Keratinocyte (primary cell): ENCODE data around the gene KIAA0825. TPM values are rescaled to one million over a fixed set of nuclear protein-coding genes. Genes with fewer than 3 reads are reported as not detected.

ENCODE experiments used
- DNase-seq: peaks from one replicate; pipeline ENCODE4 v3.0.0-alpha.2; 2011; ENCODE audit warnings: low read depth, missing footprints, low spot score
- FAIRE-seq: peaks from 2 replicates; lab custom pipeline; 2011; peaks lifted over from hg19 to GRCh38; lab: Jason Lieb, UNC
- H2AFZ ChIP-seq: 2 replicates; pipeline ENCODE4 v1.6.0; 2012; ENCODE audit warnings: low read length, control low read depth, inconsistent platforms; ENCODE audit not compliant: control insufficient read depth
- H3K27ac ChIP-seq: 2 replicates; pipeline ENCODE4 v1.5.1; 2011; ENCODE audit warnings: low read length; ENCODE audit not compliant: control insufficient read depth, insufficient read depth
- H3K27me3 ChIP-seq: 3 replicates; pipeline ENCODE4 v1.6.0; 2011; ENCODE audit warnings: low read length; ENCODE audit not compliant: control insufficient read depth, insufficient read depth; ENCODE audit errors: extremely low read depth
- H3K36me3 ChIP-seq, 2 experiments: 2 replicates in 1 of 2; 3 replicates in 1 of 2; pipeline ENCODE4 v1.5.1; 2011; ENCODE audit warnings: low read length in 2 of 2, mild to moderate bottlenecking in 1 of 2; ENCODE audit not compliant: control insufficient read depth in 2 of 2, insufficient read depth in 2 of 2; ENCODE audit errors: extremely low read depth in 1 of 2
- H3K4me1 ChIP-seq: 3 replicates; pipeline ENCODE4 v1.5.1; 2011; ENCODE audit warnings: low read length; ENCODE audit not compliant: control insufficient read depth, insufficient read depth; ENCODE audit errors: extremely low read depth
- H3K4me2 ChIP-seq: 3 replicates; pipeline ENCODE4 v1.6.0; 2011; ENCODE audit warnings: low read depth, low read length; ENCODE audit not compliant: control insufficient read depth, insufficient read depth; ENCODE audit errors: extremely low read depth
- H3K4me3 ChIP-seq, 3 experiments: fragments of 200-600 bp in 1 of 3; sonication (generic) in 1 of 3; 2 replicates in 2 of 3; 3 replicates in 1 of 3; pipeline ENCODE4 v1.5.1; 2011 to 2016; ENCODE audit warnings: low read length in 3 of 3, mild to moderate bottlenecking in 3 of 3, control low read depth in 2 of 3, inconsistent platforms in 1 of 3, low read depth in 1 of 3, mixed read lengths in 1 of 3, mixed run types in 1 of 3, moderate library complexity in 1 of 3; ENCODE audit not compliant: control insufficient read depth in 2 of 3, insufficient read depth in 2 of 3; ENCODE audit errors: extremely low read depth in 1 of 3
- H3K79me2 ChIP-seq: 2 replicates; pipeline ENCODE4 v1.6.0; 2012; ENCODE audit warnings: low read length; ENCODE audit not compliant: control insufficient read depth, insufficient read depth
- H3K9ac ChIP-seq: 3 replicates; pipeline ENCODE4 v1.6.0; 2011; ENCODE audit warnings: low read length; ENCODE audit not compliant: control insufficient read depth, insufficient read depth; ENCODE audit errors: extremely low read depth
- H3K9me1 ChIP-seq: 3 replicates; pipeline ENCODE4 v1.6.0; 2011; ENCODE audit warnings: low read length; ENCODE audit not compliant: control insufficient read depth, insufficient read depth; ENCODE audit errors: extremely low read depth
- H3K9me3 ChIP-seq: 2 replicates; pipeline ENCODE4 v1.5.1; 2012; ENCODE audit warnings: low read depth, low read length; ENCODE audit not compliant: control insufficient read depth
- H4K20me1 ChIP-seq: 3 replicates; pipeline ENCODE4 v1.6.0; 2011; ENCODE audit warnings: low read length; ENCODE audit not compliant: control insufficient read depth, insufficient read depth; ENCODE audit errors: extremely low read depth
- EZH2 ChIP-seq: IDR thresholded peaks from one replicate; pipeline ENCODE4 v1.6.1; 2012; ENCODE audit warnings: inconsistent platforms, mild to moderate bottlenecking, low read length, moderate library complexity
- dilution Hi-C: fragments of 300-500 bp; cut with MboI; formaldehyde crosslinking; loops from one replicate; pipeline ENCODE4 v1.7.0; 2020; ENCODE audit warnings: low sequenced_read_pairs; ENCODE audit not compliant: extremely low pct_ligation_motif_present
- polyA plus RNA-seq, 5 experiments: library from polyadenylated mRNA; depleted of rRNA in 3 of 5; stranded (reverse) in 3 of 5; stranded (forward) in 1 of 5; unstranded in 1 of 5; fragments of >200 nt; gene quantifications; 1 replicate in 1 of 5; 2 replicates in 3 of 5; 3 replicates in 1 of 5; pipeline versions ENCODE4 v1.2.1 to v1.2.3, GENCODE V29; 2011 to 2012; ENCODE audit warnings: missing spikeins in 2 of 5, low read depth in 1 of 5, low replicate concordance in 1 of 5
- TF ChIP-seq, protein P1 (sequence below), 3 experiments: IDR thresholded peaks in 1 of 3; conservative IDR thresholded peaks in 1 of 3; optimal IDR thresholded peaks in 1 of 3; 2 replicates in 2 of 3; 3 replicates in 1 of 3; pipeline versions ENCODE3 to v1.5.1; 2011; ENCODE audit warnings: low read length in 3 of 3, mild to moderate bottlenecking in 3 of 3, moderate library complexity in 2 of 3, control low read depth in 1 of 3, inconsistent platforms in 1 of 3; ENCODE audit not compliant: insufficient read depth in 2 of 3; ENCODE audit errors: extremely low read depth in 1 of 3

The KIAA0825 gene
- polyA plus RNA-seq, 1 donor (not counting 4 experiments of a cell fraction or from before 2014, with no cell fraction given) = 1.2 TPM

DNA sequence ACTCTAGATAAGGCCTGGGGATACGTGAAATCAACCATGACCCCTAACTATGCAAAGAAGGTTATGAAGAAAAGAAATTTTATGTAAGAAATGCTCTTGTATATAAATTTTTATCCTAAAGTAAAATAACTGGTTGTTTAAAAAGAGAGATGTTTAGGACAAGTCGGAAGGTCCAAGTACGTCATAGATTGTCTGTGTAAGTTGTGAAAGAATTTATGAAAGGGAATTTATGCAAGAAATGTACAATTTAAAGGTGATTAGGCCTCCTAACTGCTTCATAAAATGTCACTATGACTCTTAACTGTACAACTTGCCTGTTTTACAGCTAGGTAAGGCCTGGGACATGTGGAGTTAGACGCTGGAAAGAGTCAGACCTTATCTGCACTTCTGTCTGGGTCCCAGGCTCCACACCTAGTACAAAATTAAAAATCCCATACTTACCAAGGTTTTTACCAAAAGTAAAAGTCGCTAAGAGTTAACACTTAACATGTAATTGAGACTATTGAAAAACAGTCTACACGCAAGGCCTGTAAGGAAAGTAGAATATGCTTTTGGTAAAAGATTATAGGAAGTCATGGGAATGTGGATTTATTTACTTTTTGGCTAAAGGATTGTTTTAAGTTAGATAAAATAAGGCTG, 77.4 kb downstream of the KIAA0825 start:
- no peaks in the 10 kb centered on the region for H4K20me1 ChIP-seq
- TF ChIP-seq EZH2 = no peak
- TF ChIP-seq, protein P1, sequence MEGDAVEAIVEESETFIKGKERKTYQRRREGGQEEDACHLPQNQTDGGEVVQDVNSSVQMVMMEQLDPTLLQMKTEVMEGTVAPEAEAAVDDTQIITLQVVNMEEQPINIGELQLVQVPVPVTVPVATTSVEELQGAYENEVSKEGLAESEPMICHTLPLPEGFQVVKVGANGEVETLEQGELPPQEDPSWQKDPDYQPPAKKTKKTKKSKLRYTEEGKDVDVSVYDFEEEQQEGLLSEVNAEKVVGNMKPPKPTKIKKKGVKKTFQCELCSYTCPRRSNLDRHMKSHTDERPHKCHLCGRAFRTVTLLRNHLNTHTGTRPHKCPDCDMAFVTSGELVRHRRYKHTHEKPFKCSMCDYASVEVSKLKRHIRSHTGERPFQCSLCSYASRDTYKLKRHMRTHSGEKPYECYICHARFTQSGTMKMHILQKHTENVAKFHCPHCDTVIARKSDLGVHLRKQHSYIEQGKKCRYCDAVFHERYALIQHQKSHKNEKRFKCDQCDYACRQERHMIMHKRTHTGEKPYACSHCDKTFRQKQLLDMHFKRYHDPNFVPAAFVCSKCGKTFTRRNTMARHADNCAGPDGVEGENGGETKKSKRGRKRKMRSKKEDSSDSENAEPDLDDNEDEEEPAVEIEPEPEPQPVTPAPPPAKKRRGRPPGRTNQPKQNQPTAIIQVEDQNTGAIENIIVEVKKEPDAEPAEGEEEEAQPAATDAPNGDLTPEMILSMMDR (optimal IDR thresholded peaks at IDR 0.05 in 1 of 3, IDR thresholded peaks at IDR 0.05 in 1 of 3, conservative IDR thresholded peaks at IDR 0.05 in 1 of 3; ENCODE audit: extremely low read depth in 1 of 3, insufficient read depth in 2 of 3, low read length in 3 of 3) = no peak
- no peak overlapping the region for H3K4me3 ChIP-seq
- H3K9me1 ChIP-seq = no peaks in the 10 kb centered on the region
- no peaks in the 10 kb centered on the region for H3K36me3 ChIP-seq
- no peaks in the 10 kb centered on the region for H3K79me2 ChIP-seq
- no peak overlapping the region for H3K27ac ChIP-seq
- H3K9ac ChIP-seq = no peak overlapping the region
- dilution Hi-C loops = no loop called here
- FAIRE-seq (no peak), DNase-seq (no peak)
- H3K27me3 ChIP-seq = no peaks in the 10 kb centered on the region
- peaks cover 4% of the 10 kb centered on the region for H3K9me3 ChIP-seq
- no peaks in the 10 kb centered on the region for H3K4me1 ChIP-seq
- H2AFZ ChIP-seq = no peak overlapping the region
- H3K4me2 ChIP-seq = no peak overlapping the region

DNA sequence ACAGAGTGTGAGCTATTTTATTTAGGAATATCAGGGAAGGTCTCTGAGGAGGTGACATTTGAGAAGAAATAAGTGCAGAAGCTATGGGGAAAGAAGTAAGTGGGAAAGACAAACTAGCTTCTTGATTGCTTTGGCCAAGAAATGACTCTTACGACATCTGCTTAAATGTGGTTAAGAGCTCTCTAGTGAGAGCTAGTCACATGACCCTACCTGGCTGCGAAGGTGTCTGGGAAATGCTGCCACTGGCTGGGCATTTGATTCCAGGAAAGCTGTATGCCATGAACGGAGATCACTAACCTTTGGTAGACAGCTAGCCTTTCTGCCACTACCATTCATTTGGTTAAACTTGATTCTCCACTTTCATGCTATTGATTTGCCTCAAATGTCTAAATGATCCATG, 80.1 kb downstream of the KIAA0825 start:
- Histone ChIP-seq H3K4me2 (no peak overlapping the region), H3K9me3 (peaks cover 4% of the 10 kb centered on the region), H3K79me2 (no peaks in the 10 kb centered on the region), H3K9me1 (no peaks in the 10 kb centered on the region), H2AFZ (no peak overlapping the region), H3K9ac (no peak overlapping the region), H3K27me3 (no peaks in the 10 kb centered on the region), H3K27ac (no peak overlapping the region), H3K4me3 (no peak overlapping the region), H3K36me3 (no peaks in the 10 kb centered on the region), H4K20me1 (no peaks in the 10 kb centered on the region), H3K4me1 (no peaks in the 10 kb centered on the region)
- dilution Hi-C loops = no loop called here
- FAIRE-seq = no peak
- TF ChIP-seq, protein P1 (optimal IDR thresholded peaks at IDR 0.05 in 1 of 3, IDR thresholded peaks at IDR 0.05 in 1 of 3, conservative IDR thresholded peaks at IDR 0.05 in 1 of 3; ENCODE audit: extremely low read depth in 1 of 3, insufficient read depth in 2 of 3, low read length in 3 of 3) = no peak
- no peak for TF ChIP-seq EZH2
- no peak for DNase-seq
